Endothelial cell (in vitro differentiated cells): Measurements from ENCODE around the gene SERAC1. TPM values are rescaled to one million over a fixed set of nuclear protein-coding genes. Genes with fewer than 3 reads are reported as not detected.

Experiments used
- DNase-seq: peaks from one replicate; pipeline ENCODE4 v3.0.0; 2021; ENCODE audit warnings: low spot score
- H3K27ac Mint-ChIP-seq: one replicate; pipeline ENCODE4 v1.8.0; 2021; ENCODE audit warnings: mixed read lengths, inconsistent platforms; ENCODE audit not compliant: unreplicated experiment
- H3K27me3 Mint-ChIP-seq: one replicate; pipeline ENCODE4 v1.8.0; 2021; ENCODE audit warnings: mild to moderate bottlenecking, moderate library complexity, mixed read lengths, inconsistent platforms; ENCODE audit not compliant: unreplicated experiment
- H3K36me3 Mint-ChIP-seq: one replicate; pipeline ENCODE4 v1.8.0; 2021; ENCODE audit warnings: mild to moderate bottlenecking, low read depth, mixed read lengths, inconsistent platforms; ENCODE audit not compliant: unreplicated experiment
- H3K4me1 Mint-ChIP-seq: one replicate; pipeline ENCODE4 v1.8.0; 2021; ENCODE audit warnings: mild to moderate bottlenecking, mixed read lengths, inconsistent platforms; ENCODE audit not compliant: unreplicated experiment
- H3K4me3 Mint-ChIP-seq: one replicate; pipeline ENCODE4 v1.8.0; 2021; ENCODE audit warnings: mild to moderate bottlenecking, mixed read lengths, inconsistent platforms; ENCODE audit not compliant: unreplicated experiment
- H3K9me3 Mint-ChIP-seq: one replicate; pipeline ENCODE4 v1.8.0; 2021; ENCODE audit warnings: mixed read lengths, inconsistent platforms; ENCODE audit not compliant: unreplicated experiment
- CTCF ChIP-seq: fragments of 200-600 bp; sonication (generic); IDR thresholded peaks from one replicate; pipeline ENCODE4 v1.5.0; 2021; ENCODE audit warnings: antibody characterized with exemption; ENCODE audit not compliant: unreplicated experiment
- total RNA-seq: library from RNA; stranded (reverse); fragmentation: NEBNext Ultra II Directional; extraction: Animal tissue kit (Norgen Biotek cat#: 25700); gene quantifications from one replicate; pipeline ENCODE4 v1.2.1, GENCODE V29; 2021; ENCODE audit not compliant: unreplicated experiment

The SERAC1 gene
- total RNA-seq, 1 donor from 2014 or later, result 13.8 TPM

- no peak overlapping the region for H3K27ac Mint-ChIP-seq
- H3K27me3 Mint-ChIP-seq, result no peaks in the 10 kb centered on the region
- H3K9me3 Mint-ChIP-seq, result no peaks in the 10 kb centered on the region
- no peaks in the 10 kb centered on the region for H3K4me1 Mint-ChIP-seq
- TF ChIP-seq CTCF, result no peak
- no peak for DNase-seq
- H3K4me3 Mint-ChIP-seq, result no peak overlapping the region
- peaks cover 29% of the 10 kb centered on the region for H3K36me3 Mint-ChIP-seq
These were observed 58.3 kb downstream of the SERAC1 start for GRCh38 chr6:158109748-158110147.

DNA sequence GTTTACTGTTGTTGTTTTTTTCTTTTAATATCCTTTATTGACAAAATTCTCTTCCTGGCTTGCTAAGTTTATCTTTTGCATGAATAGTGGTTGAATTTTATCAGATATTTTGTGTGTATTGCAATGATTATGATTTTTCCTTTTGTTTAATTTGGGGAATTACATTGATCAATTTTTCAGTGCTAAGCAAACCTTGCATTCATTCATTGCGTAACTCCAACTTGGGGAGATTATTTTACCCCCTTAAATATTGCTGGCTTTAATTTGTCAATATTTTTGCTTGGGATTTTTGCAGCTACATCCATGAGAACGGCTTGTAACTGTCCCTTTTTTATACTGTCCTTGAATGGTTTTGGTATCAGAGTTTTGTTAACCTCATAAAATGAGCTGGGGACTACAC is 63.4 kb downstream of the SERAC1 start:
- no peak overlapping the region for H3K4me3 Mint-ChIP-seq
- DNase-seq, result no peak
- H3K27me3 Mint-ChIP-seq, result no peaks in the 10 kb centered on the region
- H3K9me3 Mint-ChIP-seq, result no peaks in the 10 kb centered on the region
- no peak overlapping the region for H3K27ac Mint-ChIP-seq
- TF ChIP-seq CTCF, result no peak
- H3K36me3 Mint-ChIP-seq, result peaks cover 17% of the 10 kb centered on the region
- no peaks in the 10 kb centered on the region for H3K4me1 Mint-ChIP-seq

DNA sequence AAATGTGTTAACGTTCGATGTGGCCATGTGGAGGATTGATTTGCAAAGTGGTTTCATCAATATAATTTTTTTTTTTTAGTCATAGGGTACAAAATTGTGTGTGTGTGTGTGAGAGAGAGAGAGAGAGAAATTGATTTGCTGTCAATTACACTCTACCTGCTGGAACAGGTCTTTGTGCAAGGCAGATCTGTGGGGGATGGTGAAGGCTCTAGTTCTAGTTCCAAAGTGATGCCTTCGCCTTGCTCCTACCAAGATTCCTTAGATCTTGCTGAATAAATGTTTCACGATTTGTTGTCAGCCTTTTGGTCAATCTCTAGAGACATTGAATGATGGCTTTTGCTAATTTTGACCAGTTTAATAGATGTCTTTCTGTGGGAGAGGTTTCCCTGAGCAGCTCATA is 64.8 kb downstream of the SERAC1 start:
- Mint-ChIP-seq H3K36me3 (peaks cover 5% of the 10 kb centered on the region), H3K27me3 (peaks cover 2% of the 10 kb centered on the region), H3K27ac (no peak overlapping the region)

GRCh38 chr6:158095671-158096070 is 72.4 kb downstream of the SERAC1 start:
- H3K27ac Mint-ChIP-seq, result no peak overlapping the region
- no peaks in the 10 kb centered on the region for H3K4me1 Mint-ChIP-seq
- peaks cover 15% of the 10 kb centered on the region for H3K36me3 Mint-ChIP-seq
- H3K27me3 Mint-ChIP-seq, result peaks cover 2% of the 10 kb centered on the region
- DNase-seq, result no peak
- no peak for TF ChIP-seq CTCF
- H3K9me3 Mint-ChIP-seq, result no peaks in the 10 kb centered on the region
- H3K4me3 Mint-ChIP-seq, result no peak overlapping the region

More for the DNA sequence above, 64.8 kb downstream of the SERAC1 start:
- Mint-ChIP-seq H3K4me3 (no peak overlapping the region), H3K4me1 (no peaks in the 10 kb centered on the region), H3K9me3 (no peaks in the 10 kb centered on the region)
- DNase-seq, result no peak
- no peak for TF ChIP-seq CTCF

- no peak overlapping the region for H3K4me3 Mint-ChIP-seq
These were observed 73.0 kb downstream of the SERAC1 start for GRCh38 chr6:158095031-158095430.

More at GRCh38 chr6:158095031-158095430, 73.0 kb downstream of the SERAC1 start:
- DNase-seq, result no peak
- peaks cover 2% of the 10 kb centered on the region for H3K27me3 Mint-ChIP-seq
- peaks cover 15% of the 10 kb centered on the region for H3K36me3 Mint-ChIP-seq
- no peak overlapping the region for H3K27ac Mint-ChIP-seq
- no peaks in the 10 kb centered on the region for H3K4me1 Mint-ChIP-seq
- H3K9me3 Mint-ChIP-seq, result no peaks in the 10 kb centered on the region
- no peak for TF ChIP-seq CTCF
